Stimulated activated CD4-positive, alpha-beta T cell treated with anti-CD3 and anti-CD28 coated beads, Interleukin-1b, Interleukin-23, amount 100 ng/mL, for 4 hours (primary cell): Measurements from ENCODE around the gene CCNL1.

Experiments
- DNase-seq, 2 donors: peaks; one replicate each; pipeline ENCODE4 v3.0.0-alpha.2; 2020; ENCODE audit warnings: low read depth in 2 of 2

CCNL1 gene

DNA sequence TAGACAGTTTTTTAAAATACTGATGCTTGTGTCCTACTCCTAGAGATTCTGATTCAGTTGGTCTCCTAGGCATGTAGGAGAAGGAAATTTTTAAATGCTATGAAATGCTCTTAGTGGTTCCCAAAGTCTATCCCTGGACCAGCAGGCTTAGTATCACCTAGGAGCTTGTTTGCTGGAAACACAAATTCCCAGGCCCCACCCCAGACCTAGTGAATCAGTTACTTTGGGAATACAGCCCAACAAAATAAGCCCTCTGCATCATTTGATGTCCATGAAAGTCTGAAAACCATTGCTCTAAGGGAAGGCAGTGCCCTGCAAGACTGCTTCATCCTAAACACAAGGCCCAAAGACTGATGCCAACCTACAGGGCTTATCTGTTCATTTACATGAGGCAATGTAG lies 36.3 kb downstream of the CCNL1 start:
- DNase-seq: no peak

DNA sequence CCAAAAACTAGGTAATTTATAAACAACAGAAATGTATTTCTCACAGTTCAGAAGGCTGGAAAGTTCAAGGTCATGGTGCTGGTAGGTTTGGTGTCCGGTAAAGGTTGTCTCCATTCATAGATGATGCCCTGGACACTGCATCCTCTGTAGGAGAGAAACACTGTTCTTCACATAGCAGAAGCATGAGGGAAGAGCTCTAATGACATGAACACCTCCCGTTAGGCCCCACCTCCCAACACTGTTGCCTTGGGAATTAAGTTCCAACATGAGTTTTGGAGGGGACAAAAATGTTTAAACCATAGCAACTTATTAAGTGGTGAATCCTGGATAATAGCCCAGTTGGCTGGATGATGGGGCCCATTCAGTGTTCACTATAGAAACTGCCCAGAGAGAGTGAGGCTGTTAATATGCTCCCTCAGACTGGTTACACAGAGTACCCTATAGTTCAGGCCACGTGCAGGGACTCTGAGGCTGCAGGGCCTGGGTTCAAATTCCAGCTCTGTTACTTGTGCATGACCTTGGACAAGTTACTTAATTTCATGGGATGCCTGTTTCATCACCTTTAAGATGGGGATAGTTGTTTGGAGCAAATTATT lies 37.0 kb downstream of the CCNL1 start:
- no peak for DNase-seq

DNA sequence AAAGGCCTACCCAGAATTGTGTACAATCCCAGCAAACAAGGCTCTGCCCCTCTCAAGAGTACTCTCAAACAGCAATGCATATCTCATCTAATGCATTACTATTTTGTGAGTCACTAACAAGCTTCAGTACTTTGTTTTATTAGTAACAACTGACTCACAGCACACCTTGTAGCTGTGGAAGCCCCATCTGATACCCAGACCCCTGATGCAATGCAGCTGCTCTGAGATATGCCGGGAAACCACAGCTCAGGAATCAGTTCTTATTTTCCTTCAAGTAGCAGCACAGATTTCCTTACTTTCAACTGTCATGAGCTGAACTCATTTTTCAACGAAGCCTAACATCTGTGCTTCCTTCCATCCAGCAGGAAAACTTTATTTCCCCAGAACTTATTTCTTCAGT lies 37.8 kb downstream of the CCNL1 start:
- DNase-seq: no peak

DNA sequence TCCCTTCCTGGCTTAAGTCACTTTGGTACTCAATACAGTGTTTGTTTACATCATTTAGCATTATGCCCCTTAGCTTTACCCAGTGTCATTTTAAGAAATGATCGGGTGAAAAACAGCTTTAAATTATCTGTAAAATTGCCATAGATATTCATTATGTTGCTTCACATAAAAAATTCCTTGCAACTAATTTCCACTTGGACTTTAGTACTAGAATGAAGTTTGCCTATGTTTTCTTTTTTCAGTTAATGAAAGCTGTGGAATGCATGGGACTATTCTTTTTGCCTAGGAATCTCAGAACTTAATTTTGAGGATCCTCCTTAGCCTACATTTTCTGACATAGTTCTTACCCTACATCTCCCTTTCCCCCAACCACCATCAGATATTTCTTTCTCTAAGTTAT lies 38.4 kb downstream of the CCNL1 start:
- no peak for DNase-seq

GRCh38 chr3:157120071-157120892 lies 39.7 kb downstream of the CCNL1 start:
- DNase-seq: no peak

DNA sequence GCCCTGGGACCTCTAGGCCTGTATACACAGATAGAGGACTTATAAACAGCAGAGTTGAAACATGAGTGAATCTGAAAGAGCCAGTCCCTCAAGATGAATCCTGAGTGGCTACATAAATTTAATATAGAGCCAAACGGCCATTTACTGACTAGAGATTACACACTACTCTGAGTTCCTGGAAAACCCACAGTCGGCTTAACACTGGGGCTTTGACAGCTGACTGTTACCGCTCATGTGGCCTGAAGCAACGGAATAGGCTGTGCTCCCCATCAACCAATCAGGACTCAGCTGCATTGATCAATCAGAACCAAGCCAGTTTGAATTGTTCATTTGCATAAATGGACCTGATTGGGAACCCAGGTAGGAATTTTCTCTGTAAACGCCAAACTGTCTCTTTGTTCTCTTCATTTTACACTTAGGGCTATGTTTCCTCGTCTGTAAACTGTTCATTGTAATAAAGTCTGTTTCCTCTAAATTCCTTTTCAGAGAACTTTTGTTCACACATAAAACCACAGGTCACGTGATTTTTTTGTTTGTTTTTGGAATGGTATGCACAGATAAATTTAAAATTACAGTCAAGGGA lies 40.5 kb downstream of the CCNL1 start:
- no peak for DNase-seq

GRCh38 chr3:157117875-157118654 lies 41.9 kb downstream of the CCNL1 start:
- DNase-seq: no peak

DNA sequence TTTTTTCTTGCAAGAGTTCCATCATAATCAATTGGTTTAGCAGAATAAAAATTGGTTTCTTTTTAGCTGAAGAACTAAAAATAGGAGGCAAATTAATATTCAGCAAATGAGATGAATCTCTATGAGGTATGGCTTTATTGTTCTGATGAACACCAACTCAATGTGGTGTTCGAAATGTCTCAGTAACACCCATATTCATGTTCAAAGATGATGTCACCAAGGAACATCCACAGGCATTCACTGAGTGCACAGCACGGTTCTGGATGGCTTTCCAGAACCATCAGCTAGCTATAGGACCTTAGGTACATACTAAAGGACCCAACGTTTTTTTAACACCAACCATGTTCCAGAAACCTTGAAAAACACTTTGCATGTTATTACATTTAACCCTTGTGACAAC lies 42.7 kb downstream of the CCNL1 start:
- no peak for DNase-seq

GRCh38 chr3:157116017-157116416 lies 43.9 kb downstream of the CCNL1 start:
- no peak for DNase-seq

DNA sequence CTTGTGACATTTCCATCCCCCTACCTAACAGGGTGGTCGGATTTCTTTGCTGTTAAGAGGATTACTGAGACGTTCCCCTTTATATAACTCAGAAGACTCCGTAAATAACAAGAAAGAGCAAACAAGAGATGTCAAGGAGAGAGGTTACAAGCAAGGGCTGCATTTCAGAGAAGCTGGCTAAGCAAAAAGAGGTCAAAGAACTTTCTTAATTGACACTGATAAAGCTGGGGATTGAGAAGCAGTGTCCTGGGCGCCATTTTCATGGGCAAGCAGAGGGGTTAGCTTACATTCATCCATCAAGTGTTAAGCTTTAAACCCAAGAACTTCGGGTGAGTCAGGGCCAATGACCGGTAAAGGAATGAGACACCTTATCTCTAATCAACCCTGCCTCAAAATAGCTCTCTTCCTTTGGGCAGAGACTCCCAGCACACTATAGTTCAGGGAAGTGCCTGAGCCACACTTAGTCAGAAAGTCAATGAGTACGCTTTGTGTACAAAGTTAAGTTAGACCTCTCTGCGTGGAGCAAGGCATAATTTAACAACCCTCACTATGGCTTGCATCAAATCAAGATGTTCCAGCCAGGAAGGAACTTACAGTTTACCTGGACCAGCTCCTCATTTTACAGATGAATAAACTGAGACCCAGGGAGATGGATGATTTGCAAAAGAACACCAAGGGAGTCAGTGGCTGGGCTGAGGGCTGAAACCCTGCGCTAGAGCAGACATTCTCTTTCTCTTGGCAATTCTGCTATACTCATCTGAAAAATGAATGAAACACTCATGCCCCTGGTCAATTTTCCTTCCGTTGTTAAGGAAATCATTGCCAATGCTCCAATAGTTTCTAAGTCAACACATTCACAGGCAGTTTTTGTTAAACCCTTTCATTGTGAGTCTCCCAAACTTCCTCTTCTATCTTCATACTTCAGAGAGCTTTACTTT lies 44.6 kb downstream of the CCNL1 start:
- no peak for DNase-seq

DNA sequence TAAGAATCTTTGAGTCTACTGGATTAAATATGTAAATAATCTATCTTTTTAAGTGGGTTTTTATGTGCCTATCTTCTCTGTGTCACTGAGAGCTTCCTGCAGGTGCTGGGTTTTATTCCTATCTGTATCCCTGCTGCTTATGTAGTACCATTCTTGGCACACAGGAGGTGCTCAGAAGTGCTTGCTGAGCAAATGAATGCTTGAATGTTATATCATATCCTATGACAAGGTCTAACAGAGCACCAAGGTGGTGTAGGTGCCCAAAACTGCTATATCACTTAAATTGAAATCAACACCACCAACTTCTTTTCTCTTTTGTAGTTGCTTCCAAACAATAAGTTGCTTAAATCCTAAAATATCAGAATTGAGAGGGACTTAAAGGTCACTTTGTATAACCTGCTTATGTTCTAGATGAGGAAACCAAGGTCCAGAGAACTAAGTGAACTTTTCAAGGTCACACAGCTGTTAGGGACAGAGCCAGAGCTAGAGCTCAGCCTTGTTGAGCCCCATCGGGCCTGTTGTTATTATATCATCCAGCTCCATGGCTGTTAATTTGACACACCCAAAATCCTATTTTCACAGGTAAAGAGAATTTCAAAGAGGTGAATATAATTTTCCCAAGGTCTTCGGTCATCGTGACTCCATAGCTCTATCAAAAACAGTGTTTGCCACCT lies 46.0 kb downstream of the CCNL1 start:
- no peak for DNase-seq

DNA sequence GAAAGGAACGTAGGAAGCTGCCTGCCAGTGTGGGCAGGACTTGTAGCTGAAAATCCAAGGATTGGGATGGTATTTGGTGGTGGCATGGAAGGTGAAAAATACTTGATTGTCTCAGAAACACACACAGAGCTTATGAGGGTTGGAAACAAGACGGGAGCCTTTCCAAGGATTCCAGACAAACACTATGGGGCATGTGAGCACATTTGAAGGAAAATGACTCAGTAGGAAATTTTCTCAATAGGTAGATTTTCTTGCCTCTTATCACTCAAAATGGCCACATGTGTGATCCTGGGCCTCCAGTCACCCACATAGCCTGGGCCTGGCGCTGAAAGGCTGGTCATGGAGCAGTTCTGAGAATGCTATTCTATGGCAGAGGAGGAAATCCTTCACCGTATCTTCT lies 47.4 kb downstream of the CCNL1 start:
- no peak for DNase-seq

GRCh38 chr3:157111518-157111917 lies 48.4 kb downstream of the CCNL1 start:
- DNase-seq: no peak

- no peak for DNase-seq
Observed at GRCh38 chr3:157110761-157111278, 49.1 kb downstream of the CCNL1 start.

DNA sequence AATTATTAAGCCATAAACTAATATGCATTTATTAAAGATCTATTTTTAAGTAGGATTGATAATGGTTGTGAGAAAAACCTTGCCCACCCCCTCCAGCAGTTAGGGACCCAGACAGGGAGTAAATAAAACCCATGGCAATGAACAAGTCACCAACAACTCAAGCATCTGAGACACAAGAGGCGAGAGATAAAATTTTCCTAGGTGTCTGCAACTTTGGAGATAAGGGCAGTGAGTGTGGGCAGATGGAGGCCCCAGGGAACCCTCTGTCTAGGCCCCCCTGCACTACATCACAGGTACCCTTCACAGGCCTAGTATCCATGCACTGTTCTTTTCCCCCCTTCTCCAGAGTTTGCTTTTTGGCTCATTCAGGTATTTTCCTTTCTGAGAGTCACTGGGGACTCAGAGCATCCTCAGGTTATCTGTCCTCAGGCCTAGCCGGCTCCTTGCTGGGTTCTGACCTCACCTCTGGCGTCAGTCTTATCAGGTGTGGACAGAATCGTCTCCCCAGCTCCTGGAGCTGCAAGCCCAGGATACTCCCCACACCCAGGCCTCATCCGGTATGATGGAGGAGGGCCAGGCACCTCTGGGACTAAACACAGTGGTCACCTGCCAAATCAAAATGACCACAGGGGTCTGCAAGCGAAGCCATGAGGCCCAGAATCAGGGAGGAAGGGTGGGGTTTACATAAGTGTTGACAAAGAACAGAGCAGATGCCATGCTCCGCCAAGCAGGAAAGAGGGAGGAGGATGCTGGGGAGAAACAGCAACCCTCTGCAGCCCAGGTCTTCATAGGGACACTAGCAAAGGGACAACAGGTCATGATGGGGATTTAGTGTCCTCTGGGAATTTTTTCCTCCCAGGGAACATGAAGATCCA lies 50.4 kb downstream of the CCNL1 start:
- DNase-seq: no peak

- DNase-seq: no peak
Observed at GRCh38 chr3:157107644-157108133, 52.3 kb downstream of the CCNL1 start.

DNA sequence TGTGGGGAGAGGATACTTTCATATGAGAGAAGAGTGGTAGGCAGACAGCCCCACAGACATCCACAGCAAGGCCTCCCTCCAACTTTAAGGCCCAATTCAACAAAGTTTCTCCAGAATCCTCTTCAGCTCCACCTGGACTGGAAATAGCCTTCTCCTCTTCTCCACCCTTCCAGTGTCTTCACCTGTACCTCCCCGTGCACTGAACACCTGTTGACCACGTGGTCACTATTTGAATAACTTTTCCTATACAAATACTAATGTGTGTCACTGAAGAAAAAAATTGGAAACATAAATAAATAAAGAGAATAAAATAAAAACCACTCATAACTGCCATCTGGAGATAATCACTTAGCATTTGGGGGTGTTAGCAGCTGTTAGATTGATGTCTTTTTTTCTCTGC lies 52.9 kb downstream of the CCNL1 start:
- DNase-seq: no peak

DNA sequence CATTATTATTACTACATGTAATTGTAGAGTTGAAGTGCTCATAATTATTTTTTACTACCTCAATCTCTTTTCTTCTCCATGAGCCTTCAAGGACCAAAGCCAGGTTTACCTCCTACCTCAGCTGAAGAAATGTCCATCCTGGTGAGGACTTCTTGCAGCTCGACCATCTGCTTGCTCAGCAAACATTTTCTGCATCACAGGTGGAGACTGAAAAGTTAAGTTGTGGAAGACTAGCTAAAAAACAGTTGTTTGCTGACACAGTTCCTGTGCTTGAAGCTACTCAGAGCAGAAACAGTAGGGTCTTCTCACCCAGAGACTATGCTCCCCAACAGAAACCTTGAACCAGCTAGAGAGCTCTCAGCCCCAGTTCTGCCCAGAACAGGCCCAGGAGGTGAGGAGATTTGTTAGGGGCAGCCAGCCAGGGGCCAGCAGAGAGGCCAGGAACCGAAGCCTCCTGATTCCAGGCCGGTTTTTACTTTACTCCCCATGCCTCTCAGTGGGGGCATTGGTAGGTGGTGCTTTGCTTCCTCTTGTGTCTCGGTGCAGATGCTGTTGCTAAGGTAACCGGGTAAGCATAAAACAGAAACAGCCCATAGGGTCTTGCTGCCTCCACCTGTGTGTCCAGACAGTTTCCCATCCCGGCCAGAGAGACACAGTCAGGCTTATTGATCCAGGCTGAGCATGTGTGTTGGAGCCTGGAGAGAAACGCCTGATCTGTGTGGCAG lies 54.9 kb downstream of the CCNL1 start:
- no peak for DNase-seq

DNA sequence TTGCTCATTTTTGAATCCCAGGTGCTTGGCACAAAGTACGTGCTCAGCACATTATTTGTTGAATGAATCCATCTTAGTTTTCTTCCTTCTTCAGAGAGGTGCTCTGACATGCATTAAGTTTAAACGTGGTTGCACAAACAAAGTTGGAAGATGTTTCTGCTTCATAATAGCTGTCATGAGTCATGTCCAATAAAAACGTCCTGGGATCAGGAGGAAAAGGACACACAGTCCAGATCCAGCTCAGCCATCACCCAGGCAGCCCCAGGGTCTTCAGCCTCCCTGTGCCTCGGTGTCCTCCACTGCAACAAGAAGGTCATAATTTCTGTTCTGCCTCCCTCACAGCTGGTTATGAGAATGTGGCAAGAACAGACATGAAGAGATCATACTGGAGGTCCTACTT lies 55.4 kb downstream of the CCNL1 start:
- no peak for DNase-seq
